Measurements from ENCODE around the gene TCHH.
A peak's percentile ranks its signal among the peaks of the same experiment; 100 is the strongest.
"Not testable (repeated sequence)": the region's sequence is repeated elsewhere in the genome, so short reads cannot be mapped to it uniquely, and the experiment has no call there.

Gene TCHH

GRCh38 chr1:152115344-152115743 is at the start of gene TCHH:
TCHH (minus strand) TSS chr1:152115444; CDS start chr1:152114080, 1,364 bp downstream.
- DNase-seq = no peak

- no peak for DNase-seq
Measured at GRCh38 chr1:152164517-152165136, 49.4 kb upstream of the TCHH start.

- no peak for DNase-seq
Measured at GRCh38 chr1:152162792-152163463, 47.7 kb upstream of the TCHH start.

GRCh38 chr1:152160576-152160975 is 45.3 kb upstream of the TCHH start:
- no peak for DNase-seq

GRCh38 chr1:152159144-152159543 is 43.9 kb upstream of the TCHH start, which contains the start of gene RPTN:
RPTN (minus strand) TSS chr1:152159228; CDS start chr1:152157889, 1,339 bp downstream.
- no peak for DNase-seq

- no peak for DNase-seq
Measured at GRCh38 chr1:152153996-152154395, 38.8 kb upstream of the TCHH start.

GRCh38 chr1:152151646-152152045 is 36.4 kb upstream of the TCHH start:
- DNase-seq = no peak

GRCh38 chr1:152148981-152149380 is 33.7 kb upstream of the TCHH start:
- no peak for DNase-seq

- no peak for DNase-seq
Measured at GRCh38 chr1:152148051-152148450, 32.8 kb upstream of the TCHH start.

- DNase-seq = no peak
Measured at GRCh38 chr1:152145769-152146168, 30.5 kb upstream of the TCHH start.

- DNase-seq = not testable (repeated sequence)
Measured at GRCh38 chr1:152144674-152145183, 29.5 kb upstream of the TCHH start.

- DNase-seq = no peak
Measured at GRCh38 chr1:152143150-152143887, 28.1 kb upstream of the TCHH start.

GRCh38 chr1:152141971-152142584 is 26.8 kb upstream of the TCHH start:
- DNase-seq = peak; percentile 51

GRCh38 chr1:152137215-152137614 is 22.0 kb upstream of the TCHH start:
- DNase-seq = no peak

GRCh38 chr1:152130186-152130585 is 14.9 kb upstream of the TCHH start:
- DNase-seq = no peak

GRCh38 chr1:152127673-152128072 is 12.4 kb upstream of the TCHH start:
- no peak for DNase-seq

- no peak for DNase-seq
Measured at GRCh38 chr1:152125834-152126443, 10.7 kb upstream of the TCHH start.

- DNase-seq = no peak
Measured at GRCh38 chr1:152118915-152119314, 3.7 kb upstream of the TCHH start.

GRCh38 chr1:152112885-152113432 is 2.3 kb downstream of the TCHH start:
- DNase-seq = no peak

GRCh38 chr1:152112101-152112884 is 3.0 kb downstream of the TCHH start:
- DNase-seq = peak; percentile 68

- peak; percentile 84 for DNase-seq
Measured at GRCh38 chr1:152111515-152111968, 3.7 kb downstream of the TCHH start.
